Large intestine (tissue), 3 donors: ENCODE data around the gene CD63. TPM values are rescaled to one million over a fixed set of nuclear protein-coding genes. Genes with fewer than 3 reads are reported as not detected.

Source experiments
- DNase-seq, 2 donors: peaks; one replicate each; pipeline versions ENCODE4 v3.0.0 to v3.0.0-alpha.2; 2013
- H3K27ac ChIP-seq: one replicate; pipeline ENCODE4 v1.5.1; 2013; ENCODE audit warnings: low read length
- H3K27me3 ChIP-seq: 2 replicates; pipeline ENCODE4 v1.6.1; 2013; ENCODE audit warnings: low read length; ENCODE audit not compliant: control insufficient read depth, insufficient read depth
- H3K36me3 ChIP-seq: 2 replicates; pipeline ENCODE4 v1.6.1; 2013; ENCODE audit warnings: low read length; ENCODE audit not compliant: control insufficient read depth, insufficient read depth
- H3K4me1 ChIP-seq: one replicate; pipeline ENCODE4 v1.6.1; 2013; ENCODE audit warnings: low read length; ENCODE audit not compliant: control insufficient read depth, insufficient read depth
- H3K4me3 ChIP-seq: one replicate; pipeline ENCODE4 v1.5.1; 2013; ENCODE audit warnings: low read length
- H3K9me3 ChIP-seq: one replicate; pipeline ENCODE4 v1.6.1; 2013; ENCODE audit warnings: mild to moderate bottlenecking, low read depth, low read length, moderate library complexity; ENCODE audit not compliant: control insufficient read depth
- WGBS: methylation state at CpG from one replicate; pipeline ENCODE4 v1.1.5; 2013; ENCODE audit warnings: low lambda C conversion rate; ENCODE audit not compliant: insufficient coverage; 5-methylcytosine and 5-hydroxymethylcytosine counted together
- polyA plus RNA-seq: library from polyadenylated mRNA; unstranded; fragments of 120-200 nt; gene quantifications from one replicate; pipeline ENCODE4 v1.2.1, GENCODE V29; 2013

Gene CD63
- polyA plus RNA-seq, 1 donor = 955 TPM

GRCh38 chr12:55733021-55733555, 4.3 kb upstream of the CD63 start:
- Histone ChIP-seq H3K4me1 (peaks cover 23% of the 10 kb centered on the region), H3K27ac (no peak overlapping the region), H3K4me3 (no peak overlapping the region), H3K9me3 (no peaks in the 10 kb centered on the region), H3K36me3 (no peaks in the 10 kb centered on the region), H3K27me3 (no peaks in the 10 kb centered on the region)
- WGBS = no CpG with 5 or more reads among the region's 14 CpGs
- no peak for DNase-seq

GRCh38 chr12:55732288-55732687, 3.5 kb upstream of the CD63 start:
- no peak for DNase-seq
- no peak overlapping the region for H3K27ac ChIP-seq
- no CpG with 5 or more reads among the region's 4 CpGs for WGBS

GRCh38 chr12:55729819-55730818, 1.3 kb upstream of the CD63 start:
- H3K9me3 ChIP-seq = no peaks in the 10 kb centered on the region
- no peak for DNase-seq
- peaks cover 31% of the 10 kb centered on the region for H3K4me1 ChIP-seq
- no peaks in the 10 kb centered on the region for H3K27me3 ChIP-seq
- WGBS = 58% methylated on average over 2 of the region's 19 CpGs
- H3K27ac ChIP-seq = peak overlapping the region; percentile 97
- peaks cover 21% of the 10 kb centered on the region for H3K36me3 ChIP-seq
- peak overlapping the region; percentile 96 for H3K4me3 ChIP-seq

More at GRCh38 chr12:55732288-55732687, 3.5 kb upstream of the CD63 start:
- no peaks in the 10 kb centered on the region for H3K36me3 ChIP-seq
- no peak overlapping the region for H3K4me3 ChIP-seq
- peaks cover 18% of the 10 kb centered on the region for H3K4me1 ChIP-seq
- no peaks in the 10 kb centered on the region for H3K9me3 ChIP-seq
- H3K27me3 ChIP-seq = no peaks in the 10 kb centered on the region

DNA sequence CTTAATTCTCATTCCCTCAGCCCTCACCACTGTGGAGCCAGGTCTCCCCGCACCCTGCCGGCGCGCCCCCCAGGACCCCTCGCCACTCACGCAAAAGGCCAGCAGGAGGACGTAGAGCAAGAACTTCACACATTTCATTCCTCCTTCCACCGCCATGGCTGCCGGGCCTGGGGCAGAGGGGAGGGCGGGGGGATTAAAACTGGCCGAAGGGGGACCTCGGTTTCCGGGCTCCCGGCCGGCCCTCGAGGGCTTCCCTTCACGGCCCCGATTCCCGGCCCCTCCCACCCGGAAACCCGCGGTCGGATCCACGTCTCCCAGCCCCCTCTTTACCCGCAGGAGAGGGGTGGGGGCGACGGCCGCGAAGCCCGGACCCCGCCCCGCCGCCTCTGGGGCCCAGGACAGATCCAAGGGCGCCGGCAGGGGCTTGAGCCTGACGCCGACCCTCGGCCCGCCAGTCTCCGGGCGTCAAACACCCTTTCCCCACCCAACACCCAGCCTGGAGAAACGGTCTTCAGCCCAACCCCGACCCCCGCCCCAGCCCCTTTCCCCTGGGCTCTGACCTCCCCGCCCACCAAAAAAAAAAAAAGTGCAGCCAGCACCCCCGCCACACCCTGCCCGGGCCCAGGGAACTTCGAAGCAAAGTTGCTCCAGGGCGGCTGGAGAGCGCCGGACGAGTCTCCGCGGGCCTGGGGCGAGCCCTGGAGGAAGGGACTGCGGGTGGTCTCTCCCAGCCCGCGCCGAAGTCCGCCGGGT, 447 bp downstream of the CD63 start:
- Histone ChIP-seq H3K36me3 (peaks cover 38% of the 10 kb centered on the region), H3K4me3 (peak overlapping the region; percentile 96), H3K9me3 (no peaks in the 10 kb centered on the region), H3K27ac (peak overlapping the region; percentile 97), H3K27me3 (no peaks in the 10 kb centered on the region), H3K4me1 (peaks cover 44% of the 10 kb centered on the region)
- no CpG with 5 or more reads among the region's 61 CpGs for WGBS
- DNase-seq = peak; percentile 72 to 84

- peaks cover 46% of the 10 kb centered on the region for H3K4me1 ChIP-seq
- H3K9me3 ChIP-seq = no peaks in the 10 kb centered on the region
- peak in 1 of 2 donors; percentile 73 for DNase-seq
- peak overlapping the region; percentile 96 for H3K4me3 ChIP-seq
- H3K36me3 ChIP-seq = peaks cover 44% of the 10 kb centered on the region
- H3K27me3 ChIP-seq = no peaks in the 10 kb centered on the region
- no CpG with 5 or more reads among the region's 9 CpGs for WGBS
- peak overlapping the region; percentile 97 for H3K27ac ChIP-seq
Observed at GRCh38 chr12:55727643-55728185, 1.1 kb downstream of the CD63 start.

GRCh38 chr12:55726971-55727370, 1.8 kb downstream of the CD63 start:
- H3K9me3 ChIP-seq = no peaks in the 10 kb centered on the region
- peaks cover 49% of the 10 kb centered on the region for H3K4me1 ChIP-seq
- DNase-seq = peak in 1 of 2 donors; percentile 47
- peak overlapping the region; percentile 97 for H3K27ac ChIP-seq
- no CpG with 5 or more reads among the region's 10 CpGs for WGBS
- peak overlapping the region; percentile 96 for H3K4me3 ChIP-seq
- peaks cover 44% of the 10 kb centered on the region for H3K36me3 ChIP-seq
- H3K27me3 ChIP-seq = no peaks in the 10 kb centered on the region

GRCh38 chr12:55725556-55725955, 3.3 kb downstream of the CD63 start:
- DNase-seq = no peak
- Histone ChIP-seq H3K36me3 (peaks cover 47% of the 10 kb centered on the region), H3K4me3 (no peak overlapping the region), H3K9me3 (no peaks in the 10 kb centered on the region), H3K4me1 (peaks cover 61% of the 10 kb centered on the region), H3K27ac (no peak overlapping the region), H3K27me3 (no peaks in the 10 kb centered on the region)
- WGBS = no CpG with 5 or more reads among the region's 3 CpGs

DNA sequence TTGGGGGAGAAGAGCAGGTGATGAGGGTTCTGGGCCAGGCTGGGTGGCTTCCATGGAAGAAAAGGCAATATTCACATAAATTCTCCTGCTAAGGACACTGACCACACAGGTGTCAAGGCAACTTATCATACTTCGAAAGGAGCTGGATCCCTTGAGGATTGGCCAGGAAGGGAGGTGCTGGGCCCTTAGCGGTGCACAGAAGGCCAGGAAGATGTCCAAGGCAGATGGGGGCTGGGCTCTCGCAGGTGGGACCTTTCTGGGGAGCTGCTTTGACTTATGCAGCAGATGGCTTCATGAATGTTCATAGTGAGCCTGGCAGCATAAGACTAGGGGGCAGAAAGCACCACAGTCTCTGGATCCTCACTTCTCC, 3.9 kb downstream of the CD63 start:
- H3K27me3 ChIP-seq = no peaks in the 10 kb centered on the region
- DNase-seq = no peak
- H3K9me3 ChIP-seq = no peaks in the 10 kb centered on the region
- no peak overlapping the region for H3K4me3 ChIP-seq
- peaks cover 57% of the 10 kb centered on the region for H3K4me1 ChIP-seq
- no CpG with 5 or more reads among the region's 3 CpGs for WGBS
- H3K36me3 ChIP-seq = peaks cover 47% of the 10 kb centered on the region
- H3K27ac ChIP-seq = no peak overlapping the region

GRCh38 chr12:55724226-55724939, 4.4 kb downstream of the CD63 start:
- Histone ChIP-seq H3K4me3 (no peak overlapping the region), H3K9me3 (no peaks in the 10 kb centered on the region), H3K36me3 (peaks cover 51% of the 10 kb centered on the region), H3K27ac (no peak overlapping the region), H3K27me3 (no peaks in the 10 kb centered on the region), H3K4me1 (peaks cover 60% of the 10 kb centered on the region)
- DNase-seq = peak in 1 of 2 donors; percentile 61
- WGBS = no CpG with 5 or more reads among the region's 11 CpGs
